Body of pancreas (tissue), 4 donors: ENCODE measurements around the gene ARHGAP33.

Source experiments
- POLR2A ChIP-seq, 3 donors: fragments of 450-650 bp; IDR thresholded peaks; one replicate each; pipeline ENCODE4 v1.6.1; 2016; ENCODE audit warnings: antibody characterized with exemption in 3 of 3, mild to moderate bottlenecking in 2 of 3
- TF ChIP-seq, protein P1 (sequence below), 7 experiments: fragments of 450-650 bp in 4 of 7; fragments of 200-600 bp in 3 of 7; sonication (generic) in 3 of 7; IDR thresholded peaks; one replicate each; pipeline ENCODE4 v1.5.1; 2016 to 2019; ENCODE audit warnings: antibody characterized with exemption in 7 of 7

DNA sequence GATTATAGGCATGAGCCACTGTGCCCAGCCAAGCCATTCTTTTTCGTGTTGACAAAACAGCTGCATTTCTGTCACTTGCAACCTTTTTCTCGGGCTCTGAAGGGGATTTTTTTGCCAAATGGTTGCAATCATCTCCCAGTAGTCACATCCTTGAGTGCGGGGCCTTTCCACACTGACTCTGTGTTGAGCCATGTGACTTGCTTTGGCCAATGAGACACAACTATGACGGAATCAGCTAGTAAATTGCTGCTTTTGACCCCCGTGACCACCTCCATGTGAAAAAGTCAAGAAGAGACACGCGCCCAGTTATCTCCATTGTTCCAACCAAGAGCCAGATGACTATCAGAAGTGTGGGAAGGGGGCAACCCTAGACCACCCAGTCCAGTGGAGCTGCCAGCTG, 58.6 kb downstream of the ARHGAP33 start:
- TF ChIP-seq, protein P1, sequence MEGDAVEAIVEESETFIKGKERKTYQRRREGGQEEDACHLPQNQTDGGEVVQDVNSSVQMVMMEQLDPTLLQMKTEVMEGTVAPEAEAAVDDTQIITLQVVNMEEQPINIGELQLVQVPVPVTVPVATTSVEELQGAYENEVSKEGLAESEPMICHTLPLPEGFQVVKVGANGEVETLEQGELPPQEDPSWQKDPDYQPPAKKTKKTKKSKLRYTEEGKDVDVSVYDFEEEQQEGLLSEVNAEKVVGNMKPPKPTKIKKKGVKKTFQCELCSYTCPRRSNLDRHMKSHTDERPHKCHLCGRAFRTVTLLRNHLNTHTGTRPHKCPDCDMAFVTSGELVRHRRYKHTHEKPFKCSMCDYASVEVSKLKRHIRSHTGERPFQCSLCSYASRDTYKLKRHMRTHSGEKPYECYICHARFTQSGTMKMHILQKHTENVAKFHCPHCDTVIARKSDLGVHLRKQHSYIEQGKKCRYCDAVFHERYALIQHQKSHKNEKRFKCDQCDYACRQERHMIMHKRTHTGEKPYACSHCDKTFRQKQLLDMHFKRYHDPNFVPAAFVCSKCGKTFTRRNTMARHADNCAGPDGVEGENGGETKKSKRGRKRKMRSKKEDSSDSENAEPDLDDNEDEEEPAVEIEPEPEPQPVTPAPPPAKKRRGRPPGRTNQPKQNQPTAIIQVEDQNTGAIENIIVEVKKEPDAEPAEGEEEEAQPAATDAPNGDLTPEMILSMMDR (IDR thresholded peaks at IDR 0.05), result no peak
- no peak for TF ChIP-seq POLR2A (IDR thresholded peaks at IDR 0.05)
